H9 (cell line): ENCODE data around the gene REG4. TPM values are rescaled to one million over a fixed set of nuclear protein-coding genes. Genes with fewer than 3 reads are reported as not detected.

Experiments
- DNase-seq: peaks from one replicate; pipeline ENCODE4 v3.0.0-alpha.2; 2017
- H2AFZ ChIP-seq: one replicate; pipeline ENCODE4 v1.6.1; 2013; ENCODE audit warnings: mild to moderate bottlenecking, low read length, control low read depth, moderate library complexity
- H2AK5ac ChIP-seq: 2 replicates; pipeline ENCODE4 v1.6.1; 2013; ENCODE audit warnings: low read length, control low read depth, mixed read lengths; ENCODE audit not compliant: insufficient read length
- H2BK120ac ChIP-seq: one replicate; pipeline ENCODE4 v1.6.1; 2013; ENCODE audit warnings: low read depth, mild to moderate bottlenecking, low read length, control low read depth, inconsistent platforms; ENCODE audit not compliant: poor library complexity, severe bottlenecking
- H2BK12ac ChIP-seq: 2 replicates; pipeline ENCODE4 v1.6.1; 2013; ENCODE audit warnings: low read length, control low read depth, mixed read lengths, low read depth; ENCODE audit not compliant: insufficient read length
- H2BK15ac ChIP-seq: 2 replicates; pipeline ENCODE4 v1.6.1; 2013; ENCODE audit warnings: low read depth, low read length, control low read depth
- H2BK20ac ChIP-seq: one replicate; pipeline ENCODE4 v1.6.1; 2013; ENCODE audit warnings: low read depth, mild to moderate bottlenecking, low read length, control low read depth, inconsistent platforms; ENCODE audit not compliant: poor library complexity, severe bottlenecking
- H2BK5ac ChIP-seq: 2 replicates; pipeline ENCODE4 v1.6.1; 2013; ENCODE audit warnings: low read length, control low read depth, mixed read lengths; ENCODE audit not compliant: insufficient read length
- H3K14ac ChIP-seq: 2 replicates; pipeline ENCODE4 v1.6.1; 2013; ENCODE audit warnings: low read length, control low read depth; ENCODE audit not compliant: insufficient read depth
- H3K18ac ChIP-seq: 2 replicates; pipeline ENCODE4 v1.6.1; 2013; ENCODE audit warnings: low read depth, mild to moderate bottlenecking, mixed read lengths, low read length, control low read depth; ENCODE audit not compliant: insufficient read length
- H3K23ac ChIP-seq: 2 replicates; pipeline ENCODE4 v1.6.1; 2013; ENCODE audit warnings: low read length, control low read depth, mixed read lengths, low read depth; ENCODE audit not compliant: insufficient read length
- H3K23me2 ChIP-seq: 2 replicates; pipeline ENCODE4 v1.6.1; 2013; ENCODE audit warnings: low read depth, mild to moderate bottlenecking, mixed read lengths, low read length, control low read depth; ENCODE audit not compliant: insufficient read length, poor library complexity, severe bottlenecking
- H3K27ac ChIP-seq: 2 replicates; pipeline ENCODE4 v1.5.1; 2013; ENCODE audit warnings: low read length, control low read depth, mixed read lengths, low read depth; ENCODE audit not compliant: insufficient read length
- H3K27me3 ChIP-seq: 2 replicates; pipeline ENCODE4 v1.6.1; 2013; ENCODE audit warnings: low read length, control low read depth, inconsistent platforms; ENCODE audit not compliant: insufficient read depth
- H3K4ac ChIP-seq: 2 replicates; pipeline ENCODE4 v1.6.1; 2013; ENCODE audit warnings: low read depth, mild to moderate bottlenecking, control low read depth, inconsistent platforms, low read length, moderate library complexity
- H3K4me1 ChIP-seq: 2 replicates; pipeline ENCODE4 v1.6.1; 2013; ENCODE audit warnings: low read length, control low read depth, inconsistent platforms; ENCODE audit not compliant: insufficient read depth
- H3K4me2 ChIP-seq: 2 replicates; pipeline ENCODE4 v1.6.1; 2013; ENCODE audit warnings: low read length, control low read depth, mixed read lengths; ENCODE audit not compliant: insufficient read length, insufficient read depth
- H3K56ac ChIP-seq: 2 replicates; pipeline ENCODE4 v1.6.1; 2013; ENCODE audit warnings: low read depth, mild to moderate bottlenecking, mixed read lengths, low read length, control low read depth; ENCODE audit not compliant: insufficient read length
- H3K79me1 ChIP-seq: 2 replicates; pipeline ENCODE4 v1.6.1; 2013; ENCODE audit warnings: low read depth, mild to moderate bottlenecking, moderate library complexity, low read length, control low read depth, inconsistent platforms; ENCODE audit not compliant: insufficient read depth, poor library complexity, severe bottlenecking
- H3K79me2 ChIP-seq: 2 replicates; pipeline ENCODE4 v1.6.1; 2013; ENCODE audit warnings: low read length, control low read depth, inconsistent platforms; ENCODE audit not compliant: insufficient read depth
- H3K9ac ChIP-seq: 2 replicates; pipeline ENCODE4 v1.6.1; 2013; ENCODE audit warnings: low read length, control low read depth, mixed read lengths; ENCODE audit not compliant: insufficient read length; ENCODE audit errors: extremely low read depth
- H3K9me3 ChIP-seq: one replicate; pipeline ENCODE4 v1.6.1; 2013; ENCODE audit warnings: low read depth, low read length, inconsistent platforms; ENCODE audit not compliant: control insufficient read depth
- H3T11ph ChIP-seq: one replicate; pipeline ENCODE4 v1.6.1; 2013; ENCODE audit warnings: mild to moderate bottlenecking, low read length, control low read depth, inconsistent platforms
- H4K20me1 ChIP-seq: one replicate; pipeline ENCODE4 v1.6.1; 2013; ENCODE audit not compliant: control insufficient read depth, insufficient read length, insufficient read depth
- H4K5ac ChIP-seq: 2 replicates; pipeline ENCODE4 v1.6.1; 2013; ENCODE audit warnings: low read depth, mild to moderate bottlenecking, mixed read lengths, low read length, control low read depth; ENCODE audit not compliant: insufficient read length
- H4K8ac ChIP-seq: replicated peaks from 2 replicates; pipeline ENCODE4 v1.6.1; 2013; ENCODE audit warnings: low read length, control low read depth, mixed read lengths, low read depth; ENCODE audit not compliant: insufficient read length
- H4K91ac ChIP-seq: 2 replicates; pipeline ENCODE4 v1.6.1; 2013; ENCODE audit warnings: low read depth, mild to moderate bottlenecking, moderate library complexity, mixed read lengths, low read length, control low read depth; ENCODE audit not compliant: insufficient read length
- H3K27ac Mint-ChIP-seq, 3 experiments: 2 replicates in 2 of 3; 3 replicates in 1 of 3; pipeline ENCODE4 v1.8.0; 2020 to 2021; ENCODE audit warnings: mixed read lengths in 3 of 3, mild to moderate bottlenecking in 1 of 3, moderate library complexity in 1 of 3
- H3K27me3 Mint-ChIP-seq: 2 replicates; pipeline ENCODE4 v1.8.0; 2021; ENCODE audit warnings: low read depth, mild to moderate bottlenecking, moderate library complexity, mixed read lengths
- H3K36me3 Mint-ChIP-seq, 3 experiments: 2 replicates in 2 of 3; 3 replicates in 1 of 3; pipeline ENCODE4 v1.8.0; 2020 to 2021; ENCODE audit warnings: low read depth in 3 of 3, mixed read lengths in 3 of 3; ENCODE audit not compliant: insufficient read depth in 1 of 3
- H3K4me1 Mint-ChIP-seq, 2 experiments: 2 replicates each; pipeline ENCODE4 v1.8.0; 2020; ENCODE audit warnings: mixed read lengths in 2 of 2
- H3K4me3 Mint-ChIP-seq, 2 experiments: 2 replicates in 1 of 2; 3 replicates in 1 of 2; pipeline ENCODE4 v1.8.0; 2020 to 2021; ENCODE audit warnings: mild to moderate bottlenecking in 2 of 2, mixed read lengths in 2 of 2, moderate library complexity in 1 of 2
- H3K9me3 Mint-ChIP-seq, 2 experiments: 2 replicates in 1 of 2; 3 replicates in 1 of 2; pipeline ENCODE4 v1.8.0; 2020; ENCODE audit warnings: mild to moderate bottlenecking in 2 of 2, mixed read lengths in 2 of 2, moderate library complexity in 1 of 2
- CTCF ChIP-seq: fragments of 200-600 bp; sonication (generic); conservative IDR thresholded peaks from 3 replicates; pipeline ENCODE4 v1.8.0; 2021; ENCODE audit warnings: antibody characterized with exemption, mild to moderate bottlenecking
- WGBS: extraction: QIAGEN DNeasy Blood & Tissue Kit; methylation state at CpG from one replicate; pipeline ENCODE4 v1.1.7; 2013; ENCODE audit warnings: missing lambda C conversion rate, low lambda C conversion rate, mixed read lengths; ENCODE audit not compliant: insufficient read length; ENCODE audit errors: extremely low coverage; 5-methylcytosine and 5-hydroxymethylcytosine counted together
- total RNA-seq: library from RNA; stranded (reverse); gene quantifications from 2 replicates; pipeline ENCODE4 v1.2.1, GENCODE V29; 2021

REG4 gene
- total RNA-seq, 1 experiment from 2014 or later = not detected

- no peaks in the 10 kb centered on the region for H3K9me3 ChIP-seq
- H3K9ac ChIP-seq = no peak overlapping the region
- H2BK15ac ChIP-seq = no peak overlapping the region
- no peaks in the 10 kb centered on the region for H3K36me3 Mint-ChIP-seq
- H2BK120ac ChIP-seq = no peak overlapping the region
- H3K4ac ChIP-seq = no peak overlapping the region
- no peak overlapping the region for H2BK5ac ChIP-seq
- H3K56ac ChIP-seq = no peak overlapping the region
- no peak overlapping the region for H3T11ph ChIP-seq
- H2BK12ac ChIP-seq = no peak overlapping the region
- H4K91ac ChIP-seq = no peak overlapping the region
- H3K4me1 ChIP-seq = no peaks in the 10 kb centered on the region
- H3K27me3 ChIP-seq = no peaks in the 10 kb centered on the region
- H4K5ac ChIP-seq = no peak overlapping the region
- H3K27ac Mint-ChIP-seq = no peak overlapping the region
- H4K8ac ChIP-seq = no peak overlapping the region
- no CpG with 5 or more reads among the region's 1 CpG for WGBS
- 0 out of 4 replicates have a peak, but pooled peaks cover 2% of the 10 kb centered on the region in 2 experiments for H3K4me1 Mint-ChIP-seq
- H3K9me3 Mint-ChIP-seq = no peaks in the 10 kb centered on the region; a peak in 1 of 5 replicates
- no peak for DNase-seq
- H3K18ac ChIP-seq = no peak overlapping the region
- no peak overlapping the region for H3K23ac ChIP-seq
- no peak overlapping the region for H2BK20ac ChIP-seq
- no peak overlapping the region for H3K4me3 Mint-ChIP-seq
- H3K27ac ChIP-seq = no peak overlapping the region
- TF ChIP-seq CTCF = no peak
- no peaks in the 10 kb centered on the region for H3K79me1 ChIP-seq
- H2AK5ac ChIP-seq = no peak overlapping the region
- peaks cover 6% of the 10 kb centered on the region for H3K27me3 Mint-ChIP-seq
- no peaks in the 10 kb centered on the region for H4K20me1 ChIP-seq
- H3K79me2 ChIP-seq = no peaks in the 10 kb centered on the region
- no peak overlapping the region for H3K14ac ChIP-seq
- no peak overlapping the region for H3K4me2 ChIP-seq
- no peak overlapping the region for H2AFZ ChIP-seq
- no peaks in the 10 kb centered on the region for H3K23me2 ChIP-seq
Observed at GRCh38 chr1:119762409-119762808, 48.9 kb downstream of the REG4 start.
